ENCODE results near the gene ITGA11. TPM values are rescaled to one million over a fixed set of nuclear protein-coding genes. Genes with fewer than 3 reads are reported as not detected.

ITGA11 gene
- total RNA-seq, 1 donor from 2014 or later, result 0.22 TPM

DNA sequence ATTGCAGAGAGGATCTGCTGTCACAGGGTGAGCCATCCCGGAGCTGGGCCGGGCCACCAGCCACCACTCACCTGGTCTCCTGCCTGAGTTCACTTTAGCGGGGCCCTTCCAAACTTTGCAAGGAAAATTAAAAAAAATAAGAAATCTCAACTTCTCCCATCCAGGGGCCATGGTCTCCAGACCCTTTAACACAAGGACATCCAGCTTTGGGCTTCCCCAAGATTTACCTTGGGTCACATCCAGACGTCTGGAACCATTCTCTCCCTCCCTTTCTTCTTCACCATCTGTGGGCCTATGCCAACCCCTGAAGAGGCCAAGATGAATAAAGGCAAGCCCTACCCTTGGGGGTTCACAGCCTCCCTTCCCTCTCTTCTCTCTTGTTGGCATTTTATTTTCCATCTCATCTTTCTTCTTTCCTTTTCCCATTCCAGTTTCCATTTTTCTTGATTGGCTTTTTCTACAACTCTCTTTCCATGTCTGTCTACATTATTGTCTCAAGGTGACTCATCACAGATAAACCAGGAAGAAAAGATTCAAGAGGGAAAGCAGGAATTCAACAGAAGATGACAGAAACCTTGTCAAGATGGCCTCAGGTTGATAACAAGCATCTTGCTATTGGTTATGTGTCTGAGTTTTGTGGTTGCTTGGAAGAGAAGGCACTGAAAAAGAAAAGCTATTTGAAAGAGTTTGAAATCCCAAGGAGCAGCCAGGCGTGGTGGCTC is 49.5 kb downstream of the ITGA11 start:
- no peaks in the 10 kb centered on the region for H3K9me3 Mint-ChIP-seq (ENCODE audit: unreplicated experiment)
- no peak for DNase-seq

DNA sequence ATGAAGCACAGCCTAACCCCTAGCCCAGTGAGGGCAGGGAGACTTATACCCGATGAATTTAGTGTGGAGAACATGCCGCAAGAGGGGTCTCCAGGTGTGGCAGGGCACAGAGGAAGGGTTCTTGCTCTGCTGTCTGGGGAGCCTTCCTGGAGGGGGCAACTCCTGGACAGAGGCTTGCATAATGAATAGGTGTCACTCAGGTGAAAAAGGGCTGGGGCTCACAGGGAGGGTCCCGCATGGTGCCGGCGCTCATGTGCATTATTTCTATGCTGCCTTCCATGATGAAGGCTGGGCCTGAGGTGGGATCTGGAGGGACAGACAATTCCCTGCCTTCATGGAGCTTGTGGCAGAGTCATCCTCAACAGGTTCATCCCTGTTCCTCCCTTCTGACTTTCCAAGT is 51.5 kb downstream of the ITGA11 start:
- Mint-ChIP-seq H3K36me3 (ENCODE audit: unreplicated experiment) (no peaks in the 10 kb centered on the region), H3K27me3 (ENCODE audit: unreplicated experiment) (peaks cover 3% of the 10 kb centered on the region), H3K4me3 (ENCODE audit: unreplicated experiment) (no peak overlapping the region), H3K4me1 (ENCODE audit: low read depth, unreplicated experiment) (no peaks in the 10 kb centered on the region), H3K9me3 (ENCODE audit: unreplicated experiment) (peaks cover 2% of the 10 kb centered on the region), H3K27ac (ENCODE audit: unreplicated experiment) (no peak overlapping the region)
- no peak for TF ChIP-seq CTCF (IDR thresholded peaks at IDR 0.05; ENCODE audit: partially characterized antibody, unreplicated experiment)
- DNase-seq, result no peak

More for the DNA sequence above, 49.5 kb downstream of the ITGA11 start:
- H3K36me3 Mint-ChIP-seq (ENCODE audit: unreplicated experiment), result no peaks in the 10 kb centered on the region
- H3K27me3 Mint-ChIP-seq (ENCODE audit: unreplicated experiment), result peaks cover 3% of the 10 kb centered on the region
- TF ChIP-seq CTCF (IDR thresholded peaks at IDR 0.05; ENCODE audit: partially characterized antibody, unreplicated experiment), result no peak
- no peak overlapping the region for H3K27ac Mint-ChIP-seq (ENCODE audit: unreplicated experiment)
- no peaks in the 10 kb centered on the region for H3K4me1 Mint-ChIP-seq (ENCODE audit: low read depth, unreplicated experiment)
- H3K4me3 Mint-ChIP-seq (ENCODE audit: unreplicated experiment), result no peak overlapping the region

DNA sequence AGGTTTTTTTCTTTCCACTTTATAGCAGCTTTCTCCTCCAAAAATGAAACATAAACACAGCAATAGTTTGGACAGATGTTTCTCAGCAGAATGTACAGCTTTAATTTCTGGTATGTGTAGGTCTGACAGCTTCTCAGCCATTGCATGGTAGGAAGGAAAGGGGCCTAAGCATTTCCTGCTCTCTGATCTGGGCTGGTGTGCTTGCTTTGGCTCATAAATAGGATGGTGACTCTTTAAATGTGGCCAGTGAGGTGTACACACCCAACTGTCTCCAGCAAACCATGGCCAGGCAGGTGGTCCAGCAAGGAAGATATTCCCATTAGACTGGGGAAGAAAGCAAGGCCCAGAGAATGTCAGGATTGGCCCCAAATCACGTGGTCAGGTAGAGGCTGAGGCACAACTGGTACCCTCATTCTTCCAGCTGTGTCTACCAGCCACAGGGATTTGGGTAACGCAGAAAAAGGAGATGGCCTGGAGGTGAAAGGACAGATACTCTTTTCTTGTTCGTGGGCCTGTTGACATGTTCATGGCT is 52.1 kb downstream of the ITGA11 start:
- no peak for DNase-seq
- H3K4me1 Mint-ChIP-seq (ENCODE audit: low read depth, unreplicated experiment), result no peaks in the 10 kb centered on the region
- no peak overlapping the region for H3K27ac Mint-ChIP-seq (ENCODE audit: unreplicated experiment)
- no peaks in the 10 kb centered on the region for H3K27me3 Mint-ChIP-seq (ENCODE audit: unreplicated experiment)
- TF ChIP-seq CTCF (IDR thresholded peaks at IDR 0.05; ENCODE audit: partially characterized antibody, unreplicated experiment), result no peak
- no peaks in the 10 kb centered on the region for H3K36me3 Mint-ChIP-seq (ENCODE audit: unreplicated experiment)
- H3K9me3 Mint-ChIP-seq (ENCODE audit: unreplicated experiment), result peaks cover 2% of the 10 kb centered on the region
- no peak overlapping the region for H3K4me3 Mint-ChIP-seq (ENCODE audit: unreplicated experiment)

DNA sequence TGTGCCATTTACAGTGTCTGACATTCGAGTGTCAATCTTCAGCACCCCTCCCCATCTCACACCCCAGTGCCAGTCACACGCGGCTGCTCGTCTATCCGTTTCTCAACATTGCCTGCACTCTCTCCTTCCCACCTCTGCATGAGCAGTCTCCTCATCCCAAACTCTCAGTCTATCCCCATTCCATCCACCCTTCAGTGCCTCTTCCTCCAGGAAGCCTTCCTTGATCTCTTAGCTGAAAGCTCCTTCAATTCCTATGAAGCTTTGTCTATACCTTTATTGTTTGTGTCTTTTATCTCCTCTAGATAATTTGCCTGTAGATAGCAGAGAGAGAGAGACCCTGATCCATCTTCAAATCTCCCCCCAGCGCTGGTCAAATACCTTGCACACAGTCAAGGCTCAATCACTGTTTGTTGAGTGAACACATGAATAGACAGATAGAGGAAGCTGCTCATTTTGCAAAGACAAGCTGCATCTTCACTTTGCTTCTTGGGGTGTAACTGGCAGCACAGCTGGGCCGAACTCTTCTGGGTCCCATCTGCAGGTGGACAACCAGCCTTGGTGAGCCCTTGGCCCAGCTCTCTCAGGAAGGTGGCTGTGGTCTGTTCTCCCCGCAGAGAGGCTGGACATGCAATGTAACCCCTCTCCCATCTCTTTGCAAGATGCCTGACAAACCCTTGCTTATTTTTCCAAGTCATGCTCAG is 52.8 kb downstream of the ITGA11 start:
- Mint-ChIP-seq H3K27ac (ENCODE audit: unreplicated experiment) (no peak overlapping the region), H3K4me1 (ENCODE audit: low read depth, unreplicated experiment) (no peaks in the 10 kb centered on the region), H3K9me3 (ENCODE audit: unreplicated experiment) (peaks cover 2% of the 10 kb centered on the region), H3K36me3 (ENCODE audit: unreplicated experiment) (no peaks in the 10 kb centered on the region), H3K4me3 (ENCODE audit: unreplicated experiment) (no peak overlapping the region), H3K27me3 (ENCODE audit: unreplicated experiment) (no peaks in the 10 kb centered on the region)
- no peak for DNase-seq
- no peak for TF ChIP-seq CTCF (IDR thresholded peaks at IDR 0.05; ENCODE audit: partially characterized antibody, unreplicated experiment)

DNA sequence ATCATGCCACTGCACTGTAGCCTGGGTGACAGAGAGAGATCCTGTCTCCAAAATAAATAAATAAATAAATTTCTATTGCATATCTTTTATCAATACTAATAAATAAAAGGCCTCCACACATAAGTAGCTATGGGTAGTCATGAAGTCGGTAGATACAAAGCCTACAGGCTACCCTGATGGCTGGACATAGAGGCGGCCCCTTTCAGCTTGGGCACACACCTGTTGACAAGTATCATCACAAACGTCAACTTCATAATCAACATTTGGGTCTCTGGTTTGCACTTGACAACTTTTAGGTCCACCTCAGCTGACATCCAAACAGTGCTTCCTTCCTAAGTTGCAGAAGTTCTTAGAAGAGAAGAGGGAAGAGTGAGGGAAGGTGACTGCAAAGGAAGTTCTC is 53.4 kb downstream of the ITGA11 start:
- H3K4me1 Mint-ChIP-seq (ENCODE audit: low read depth, unreplicated experiment), result no peaks in the 10 kb centered on the region
- no peak overlapping the region for H3K27ac Mint-ChIP-seq (ENCODE audit: unreplicated experiment)
- H3K36me3 Mint-ChIP-seq (ENCODE audit: unreplicated experiment), result no peaks in the 10 kb centered on the region
- no peak overlapping the region for H3K4me3 Mint-ChIP-seq (ENCODE audit: unreplicated experiment)
- no peak for DNase-seq
- H3K27me3 Mint-ChIP-seq (ENCODE audit: unreplicated experiment), result no peaks in the 10 kb centered on the region
- no peak for TF ChIP-seq CTCF (IDR thresholded peaks at IDR 0.05; ENCODE audit: partially characterized antibody, unreplicated experiment)
- peaks cover 2% of the 10 kb centered on the region for H3K9me3 Mint-ChIP-seq (ENCODE audit: unreplicated experiment)
